ENCODE results near the gene COL4A2. TPM values are rescaled to one million over a fixed set of nuclear protein-coding genes. Genes with fewer than 3 reads are reported as not detected.

Gene COL4A2
- total and polyA plus RNA-seq, 2 donors (not counting 1 experiment from before 2014, with no cell fraction given), result 0.17 TPM; not detected in 1

GRCh38 chr13:110317093-110317492 is 10.0 kb downstream of the COL4A2 start:
- no peak for DNase-seq
- ChIA-PET POLR2A (no interaction called here), CTCF (no interaction called here)
- Histone ChIP-seq H3K27me3 (replicated peaks in 1 of 4; ENCODE audit: control extremely low read depth in 1 of 4, control insufficient read depth in 3 of 4, insufficient read depth in 4 of 4, low read length in 3 of 4) (peaks cover 0 to 7% (median under 1%) of the 10 kb centered on the region in 4 experiments), H3K36me3 (replicated peaks in 1 of 2; ENCODE audit: control extremely low read depth in 1 of 2, control insufficient read depth in 1 of 2, extremely low read depth in 1 of 2, insufficient read depth in 2 of 2, low read length in 1 of 2) (no peaks in the 10 kb centered on the region), H2AFZ (ENCODE audit: insufficient read depth, low read depth, low read length, poor library complexity, severe bottlenecking) (no peak overlapping the region), H3K4me2 (replicated peaks; ENCODE audit: low read depth, low read length, poor library complexity, severe bottlenecking) (no peak overlapping the region), H3K27ac (ENCODE audit: low read length in 2 of 2) (no peak overlapping the region), H3K4me1 (ENCODE audit: control insufficient read depth in 2 of 2, insufficient read depth in 2 of 2, low read length in 2 of 2) (no peaks in the 10 kb centered on the region), H3K79me2 (ENCODE audit: control insufficient read depth, insufficient read depth, low read length) (no peaks in the 10 kb centered on the region), H3K9me3 (ENCODE audit: control extremely low read depth in 1 of 3, control insufficient read depth in 2 of 3, insufficient read depth in 1 of 3, low read length in 2 of 3) (peaks cover 0 to 3% (median 0%) of the 10 kb centered on the region in 3 donors), H3K9ac (ENCODE audit: low read length) (no peak overlapping the region), H4K20me1 (ENCODE audit: control insufficient read depth, insufficient read depth, low read length, poor library complexity, severe bottlenecking) (no peaks in the 10 kb centered on the region), H3K4me3 (ENCODE audit: control extremely low read depth in 1 of 5, extremely low read depth in 1 of 5, insufficient read depth in 1 of 5, low read depth in 2 of 5, low read length in 4 of 5) (no peak overlapping the region)
- H3K9me3 Mint-ChIP-seq (ENCODE audit: insufficient read depth), result no peaks in the 10 kb centered on the region
- no peak for ATAC-seq (ENCODE audit: low read depth)
- no peaks in the 10 kb centered on the region for H3K4me1 Mint-ChIP-seq
- H3K4me3 Mint-ChIP-seq, result no peak overlapping the region
- TF ChIP-seq CTCF (IDR thresholded peaks at IDR 0.05), result no peak
- no peak for TF ChIP-seq EZH2 (IDR thresholded peaks at IDR 0.05; ENCODE audit: borderline replicate concordance, insufficient read depth, low read depth, low read length, poor library complexity, severe bottlenecking)
- WGBS (ENCODE audit: insufficient coverage), result 78% methylated on average over 5 of the region's 5 CpGs
- peaks cover 32% of the 10 kb centered on the region for H3K27me3 Mint-ChIP-seq
- H3K27ac Mint-ChIP-seq, result no peak overlapping the region
- intact Hi-C loops (cut with micrococcal nuclease), result no loop called here

GRCh38 chr13:110317496-110318195 is 10.6 kb downstream of the COL4A2 start:
- H3K36me3 ChIP-seq (replicated peaks in 1 of 2; ENCODE audit: control extremely low read depth in 1 of 2, control insufficient read depth in 1 of 2, extremely low read depth in 1 of 2, insufficient read depth in 2 of 2, low read length in 1 of 2), result no peaks in the 10 kb centered on the region
- Mint-ChIP-seq H3K27ac (no peak overlapping the region), H3K27me3 (peaks cover 30% of the 10 kb centered on the region), H3K9me3 (ENCODE audit: insufficient read depth) (no peaks in the 10 kb centered on the region), H3K4me3 (no peak overlapping the region), H3K4me1 (no peaks in the 10 kb centered on the region)
- no peaks in the 10 kb centered on the region for H3K79me2 ChIP-seq (ENCODE audit: control insufficient read depth, insufficient read depth, low read length)
- DNase-seq, result no peak
- intact Hi-C loops (cut with micrococcal nuclease), result no loop called here
- no peaks in the 10 kb centered on the region for H3K4me1 ChIP-seq (ENCODE audit: control insufficient read depth in 2 of 2, insufficient read depth in 2 of 2, low read length in 2 of 2)
- peaks cover 0 to 5% (median 0%) of the 10 kb centered on the region in 4 experiments for H3K27me3 ChIP-seq (replicated peaks in 1 of 4; ENCODE audit: control extremely low read depth in 1 of 4, control insufficient read depth in 3 of 4, insufficient read depth in 4 of 4, low read length in 3 of 4)
- H3K9me3 ChIP-seq (ENCODE audit: control extremely low read depth in 1 of 3, control insufficient read depth in 2 of 3, insufficient read depth in 1 of 3, low read length in 2 of 3), result peaks cover 0 to 3% (median 0%) of the 10 kb centered on the region in 3 donors
- H3K27ac ChIP-seq (ENCODE audit: low read length in 2 of 2), result no peak overlapping the region
- H3K4me2 ChIP-seq (replicated peaks; ENCODE audit: low read depth, low read length, poor library complexity, severe bottlenecking), result no peak overlapping the region
- CTCF ChIA-PET, result no interaction called here
- ATAC-seq (ENCODE audit: low read depth), result no peak
- POLR2A ChIA-PET, result no interaction called here
- no peak overlapping the region for H2AFZ ChIP-seq (ENCODE audit: insufficient read depth, low read depth, low read length, poor library complexity, severe bottlenecking)
- TF ChIP-seq EZH2 (IDR thresholded peaks at IDR 0.05; ENCODE audit: borderline replicate concordance, insufficient read depth, low read depth, low read length, poor library complexity, severe bottlenecking) (no peak), CTCF (IDR thresholded peaks at IDR 0.05) (no peak)
- WGBS (ENCODE audit: insufficient coverage), result 81% methylated on average over 11 of the region's 13 CpGs
- no peak overlapping the region for H3K4me3 ChIP-seq (ENCODE audit: control extremely low read depth in 1 of 5, extremely low read depth in 1 of 5, insufficient read depth in 1 of 5, low read depth in 2 of 5, low read length in 4 of 5)
- H3K9ac ChIP-seq (ENCODE audit: low read length), result no peak overlapping the region
- no peaks in the 10 kb centered on the region for H4K20me1 ChIP-seq (ENCODE audit: control insufficient read depth, insufficient read depth, low read length, poor library complexity, severe bottlenecking)

Data from B cell (primary cell).